ENCODE data around the gene CHCHD3.
A peak's percentile ranks its signal among the peaks of the same experiment; 100 is the strongest.

Gene CHCHD3

DNA sequence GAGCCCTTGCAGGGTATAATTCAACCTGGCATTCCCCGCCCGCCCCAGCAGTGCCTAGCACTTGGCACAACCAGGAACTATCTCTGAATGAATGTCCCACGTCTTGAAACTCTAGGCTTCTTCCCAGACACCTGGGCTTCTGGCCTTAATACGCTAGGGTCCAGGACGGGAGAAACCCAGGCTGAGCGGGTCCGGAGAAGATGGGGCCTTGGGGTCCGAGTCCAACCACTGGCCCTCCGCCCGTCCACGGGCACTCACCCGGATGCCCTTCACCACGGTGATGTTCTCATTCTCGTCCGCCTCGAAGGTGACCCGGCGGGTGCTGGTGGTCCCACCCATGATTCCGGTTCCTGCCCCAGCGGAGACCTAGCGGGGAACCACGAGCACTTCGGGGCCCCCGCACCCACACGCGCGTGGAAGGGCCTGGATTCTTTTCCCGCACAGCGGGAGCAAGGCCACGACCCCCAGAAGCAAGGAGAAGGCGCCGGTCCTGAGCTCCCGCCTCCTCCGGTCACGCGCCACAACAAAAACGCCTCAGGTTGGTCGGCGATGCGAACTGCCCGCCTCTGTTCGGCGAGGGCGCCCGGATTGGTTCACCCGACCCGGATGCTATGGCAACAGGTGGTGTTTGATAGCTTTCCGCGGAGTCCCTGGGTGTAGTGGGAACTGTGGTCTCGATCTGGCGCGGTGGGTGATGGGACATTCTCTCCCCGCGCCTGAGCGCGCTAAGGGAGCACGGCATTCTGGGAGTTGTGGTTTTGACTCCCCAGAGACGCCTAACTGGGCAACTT lies at the start of gene CHCHD3:
CHCHD3 (minus strand) TSS at position 492 of the 791 bp plus-strand sequence; CDS start at position 339, 153 bp downstream.
- ATAC-seq = peak; percentile 99
- DNase-seq = peak; percentile 90 to 97
- Mint-ChIP-seq H3K4me1 (peaks cover 28% of the 10 kb centered on the region), H3K4me3 (peak within 1 kb of the TSS; percentile 90 to 97), H3K27me3 (no peaks in the 10 kb centered on the region), H3K9me3 (no peaks in the 10 kb centered on the region), H3K27ac (peak within 1 kb of the TSS; percentile 95 to 97)

DNA sequence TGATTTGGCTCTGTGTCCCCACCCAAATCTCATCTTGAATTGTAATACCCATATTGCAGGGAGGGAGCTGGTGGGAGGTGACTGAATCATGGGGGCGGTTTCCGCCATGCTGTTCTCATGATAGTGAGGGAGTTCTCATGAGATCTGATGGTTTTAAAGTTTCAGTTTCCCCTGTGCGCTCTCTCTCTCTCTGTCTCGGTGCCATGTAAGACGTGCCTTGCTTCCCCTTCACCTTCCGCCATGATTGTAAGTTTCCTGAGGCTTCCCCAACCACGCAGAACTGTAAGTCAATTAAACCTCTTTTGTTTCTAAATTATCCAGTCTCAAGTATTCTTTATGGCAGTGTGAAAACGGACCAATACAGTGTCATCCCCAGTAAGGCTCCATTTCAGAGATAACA lies 48.3 kb upstream of the CHCHD3 start:
- peaks cover 13% of the 10 kb centered on the region for H3K27me3 Mint-ChIP-seq
- peaks cover 7 to 9% of the 10 kb centered on the region in 2 donors for H3K9me3 Mint-ChIP-seq
- H3K4me1 Mint-ChIP-seq = no peaks in the 10 kb centered on the region
- DNase-seq (no peak), ATAC-seq (no peak)
- H3K4me3 Mint-ChIP-seq = no peak overlapping the region
- no peak overlapping the region for H3K27ac Mint-ChIP-seq

DNA sequence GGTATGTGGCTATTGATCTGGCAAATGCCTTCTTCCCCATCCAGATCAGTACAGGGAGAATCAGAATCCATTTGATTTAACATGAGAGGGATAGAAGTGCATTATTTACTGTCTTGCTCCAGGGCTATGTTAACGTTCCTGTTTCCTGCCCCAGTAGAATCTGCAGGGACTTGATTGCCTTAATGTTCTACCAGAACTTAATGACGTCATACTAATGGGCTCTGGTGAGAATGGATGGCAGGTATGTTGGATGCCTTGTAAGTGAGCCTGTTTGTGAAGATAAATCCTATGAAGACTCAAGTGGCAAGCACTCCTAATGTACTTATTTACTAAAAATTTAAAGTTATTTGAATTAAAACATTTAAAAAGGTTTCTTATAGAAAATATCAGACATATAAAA lies 44.5 kb upstream of the CHCHD3 start:
- Mint-ChIP-seq H3K9me3 (peaks cover 7 to 9% of the 10 kb centered on the region in 2 donors), H3K4me1 (no peaks in the 10 kb centered on the region), H3K27me3 (peaks cover 9% of the 10 kb centered on the region), H3K4me3 (no peak overlapping the region), H3K27ac (no peak overlapping the region)
- ATAC-seq = no peak
- no peak for DNase-seq

DNA sequence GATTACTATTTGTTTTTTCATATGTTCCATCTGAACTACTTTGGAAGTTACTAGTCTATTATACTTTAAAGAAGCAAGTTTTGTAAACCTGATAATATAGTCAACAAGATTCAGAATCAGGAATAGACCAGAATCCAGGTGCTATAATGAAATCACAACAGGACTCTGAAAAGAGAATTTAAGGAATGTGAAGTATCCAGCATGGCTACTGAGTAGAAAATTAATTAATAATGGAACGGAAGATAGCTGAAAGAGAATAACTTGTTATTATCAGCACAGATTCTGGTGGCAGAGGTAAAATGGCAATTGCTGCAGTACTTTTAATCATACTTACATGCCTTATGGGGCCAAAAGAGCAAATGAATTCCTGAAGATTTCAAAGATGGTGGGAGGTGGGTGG lies 43.1 kb upstream of the CHCHD3 start:
- ATAC-seq = no peak
- H3K4me3 Mint-ChIP-seq = no peak overlapping the region
- peaks cover 9% of the 10 kb centered on the region for H3K27me3 Mint-ChIP-seq
- no peak for DNase-seq
- H3K9me3 Mint-ChIP-seq = peaks cover 0 to 1% of the 10 kb centered on the region in 2 donors
- no peak overlapping the region for H3K27ac Mint-ChIP-seq
- no peaks in the 10 kb centered on the region for H3K4me1 Mint-ChIP-seq

DNA sequence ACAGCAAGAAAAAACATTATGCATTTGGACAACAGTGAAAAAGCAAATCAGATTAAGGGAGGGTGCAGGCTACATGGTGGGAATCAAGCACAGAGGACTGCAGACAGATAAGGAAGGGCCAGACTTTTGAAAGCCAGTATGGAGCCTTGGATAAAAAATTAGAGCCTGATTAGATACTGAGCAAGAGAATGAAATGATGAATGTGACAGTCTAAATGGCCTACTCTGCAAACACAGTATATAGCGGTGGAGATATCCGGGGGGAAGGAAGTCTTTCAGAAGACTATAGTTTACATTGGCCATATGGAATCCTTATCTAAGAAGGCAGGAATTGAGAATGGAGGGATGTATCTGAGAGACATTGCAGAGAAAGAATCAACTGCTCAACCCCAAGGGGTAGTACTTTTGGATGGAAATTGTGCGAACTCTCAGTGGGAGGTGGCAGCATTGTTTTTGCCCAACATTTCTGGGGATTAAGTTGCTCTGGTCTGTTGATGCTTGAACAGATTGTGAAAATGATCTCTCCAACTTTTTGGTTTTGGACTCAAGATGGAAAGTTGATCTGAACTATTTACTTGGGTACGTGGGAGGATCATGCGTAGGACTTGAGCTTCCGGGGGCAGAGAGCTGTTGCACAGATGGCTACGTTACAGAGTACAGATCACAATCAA lies 39.4 kb upstream of the CHCHD3 start:
- DNase-seq (no peak), ATAC-seq (no peak)
- H3K27ac Mint-ChIP-seq = no peak overlapping the region
- no peaks in the 10 kb centered on the region for H3K9me3 Mint-ChIP-seq
- no peaks in the 10 kb centered on the region for H3K4me1 Mint-ChIP-seq
- no peak overlapping the region for H3K4me3 Mint-ChIP-seq
- peaks cover 15% of the 10 kb centered on the region for H3K27me3 Mint-ChIP-seq

DNA sequence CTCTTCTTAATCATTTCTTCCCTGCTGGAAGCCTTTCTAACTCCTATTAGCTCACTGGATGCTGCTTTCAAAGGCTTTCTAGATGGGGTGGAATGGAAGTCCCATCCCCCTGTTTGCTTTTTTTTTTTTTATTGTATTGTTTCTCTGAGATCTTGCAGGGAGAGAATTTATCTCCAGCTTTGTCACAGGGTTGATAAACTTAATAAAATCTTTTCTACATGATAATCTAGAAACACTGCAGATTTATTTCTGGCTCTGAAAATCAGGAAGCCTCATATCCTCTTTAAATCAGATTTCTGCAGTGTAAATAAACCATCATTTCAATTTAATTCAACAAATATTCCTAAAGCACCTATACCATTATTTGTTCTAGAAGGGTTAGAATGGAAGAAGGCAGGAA lies 37.2 kb upstream of the CHCHD3 start:
- no peak for DNase-seq
- H3K27me3 Mint-ChIP-seq = peaks cover 16% of the 10 kb centered on the region
- no peaks in the 10 kb centered on the region for H3K4me1 Mint-ChIP-seq
- ATAC-seq = no peak
- no peak overlapping the region for H3K27ac Mint-ChIP-seq
- no peaks in the 10 kb centered on the region for H3K9me3 Mint-ChIP-seq
- no peak overlapping the region for H3K4me3 Mint-ChIP-seq

DNA sequence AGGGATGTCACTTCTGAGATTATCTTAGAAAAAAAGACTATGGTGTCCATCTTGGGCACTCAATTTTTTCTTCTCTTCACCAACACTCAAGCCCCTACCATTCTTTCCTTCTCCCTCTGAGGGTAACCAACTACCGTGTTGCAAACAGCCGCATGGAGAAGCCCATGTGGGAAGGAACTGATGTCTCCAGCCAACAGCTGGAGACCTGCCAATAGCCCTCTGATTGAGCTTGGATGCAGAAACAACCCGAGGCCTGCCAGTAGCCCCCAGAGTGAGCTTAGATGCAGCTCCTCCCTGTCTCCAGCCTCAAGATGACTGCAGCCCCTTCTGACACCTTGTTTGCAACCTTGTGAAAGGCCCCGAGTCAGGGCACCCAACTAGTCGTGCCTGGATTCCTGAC lies 36.4 kb upstream of the CHCHD3 start:
- H3K9me3 Mint-ChIP-seq = peaks cover 0 to 1% of the 10 kb centered on the region in 2 donors
- no peak for DNase-seq
- no peak for ATAC-seq
- peaks cover 19% of the 10 kb centered on the region for H3K27me3 Mint-ChIP-seq
- H3K27ac Mint-ChIP-seq = no peak overlapping the region
- no peaks in the 10 kb centered on the region for H3K4me1 Mint-ChIP-seq
- H3K4me3 Mint-ChIP-seq = no peak overlapping the region

DNA sequence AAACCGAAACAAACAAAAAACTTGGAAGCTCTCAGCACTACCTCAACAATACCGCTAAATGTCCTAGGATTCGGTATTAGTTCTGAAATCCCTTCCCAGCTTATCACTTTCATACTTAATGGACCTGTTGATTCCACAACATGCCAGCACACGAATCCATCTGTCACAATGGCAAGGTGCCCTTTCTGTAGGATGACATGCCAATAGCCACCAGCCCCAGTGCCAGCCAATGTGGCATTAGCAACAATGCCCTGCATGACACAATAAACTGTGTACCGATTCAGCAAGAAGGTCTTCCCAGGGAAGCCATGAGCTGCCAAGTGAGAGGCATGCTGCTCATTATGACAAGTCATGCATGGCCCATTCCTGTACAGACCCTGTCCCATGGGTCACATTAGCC lies 35.6 kb upstream of the CHCHD3 start:
- no peak for ATAC-seq
- Mint-ChIP-seq H3K4me1 (no peaks in the 10 kb centered on the region), H3K9me3 (peaks cover 0 to 5% of the 10 kb centered on the region in 2 donors), H3K27ac (no peak overlapping the region), H3K27me3 (peaks cover 27% of the 10 kb centered on the region), H3K4me3 (no peak overlapping the region)
- no peak for DNase-seq

DNA sequence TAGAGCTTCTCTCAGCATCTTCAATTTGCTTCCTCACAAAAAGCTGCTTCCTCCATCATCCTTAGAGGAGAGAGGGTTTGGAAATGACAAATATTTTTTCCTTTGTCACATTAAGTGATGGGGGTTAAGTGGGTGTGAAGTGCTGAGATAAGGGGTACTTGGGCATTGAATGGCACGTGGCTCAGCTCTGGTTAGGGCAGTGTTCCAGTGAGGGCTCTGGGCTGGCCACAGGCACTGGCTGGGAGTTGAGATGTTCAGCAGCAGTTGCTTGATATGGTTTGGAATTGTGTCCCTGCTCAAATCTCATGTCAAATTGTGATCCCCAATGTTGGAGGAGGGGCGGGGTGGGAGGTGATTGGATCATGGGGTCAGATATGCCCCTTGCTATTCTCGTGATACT lies 33.7 kb upstream of the CHCHD3 start:
- peaks cover 0 to 5% of the 10 kb centered on the region in 2 donors for H3K9me3 Mint-ChIP-seq
- DNase-seq (no peak), ATAC-seq (no peak)
- no peak overlapping the region for H3K27ac Mint-ChIP-seq
- H3K27me3 Mint-ChIP-seq = peaks cover 40% of the 10 kb centered on the region
- H3K4me1 Mint-ChIP-seq = no peaks in the 10 kb centered on the region
- H3K4me3 Mint-ChIP-seq = no peak overlapping the region

DNA sequence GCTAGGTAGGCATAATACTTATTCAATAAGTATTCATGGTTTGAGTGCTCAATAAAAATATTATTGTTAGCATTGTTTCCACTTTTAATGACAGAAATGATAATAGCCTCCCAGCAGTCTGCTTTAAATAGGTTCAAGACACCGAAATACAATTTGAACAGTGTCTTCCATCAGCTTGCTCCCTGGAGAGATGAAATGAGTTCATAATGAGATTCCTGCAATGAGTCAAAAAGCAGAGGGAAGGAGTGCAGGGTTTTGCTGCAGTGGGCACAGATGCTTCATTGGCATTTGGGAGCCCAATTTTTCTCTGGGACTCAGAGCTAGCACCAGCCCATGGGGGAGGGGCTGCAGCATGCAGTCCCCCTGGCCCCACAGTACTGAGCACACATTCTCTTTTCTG lies 32.6 kb upstream of the CHCHD3 start:
- DNase-seq (no peak), ATAC-seq (no peak)
- Mint-ChIP-seq H3K4me1 (peaks cover 5% of the 10 kb centered on the region), H3K27ac (no peak overlapping the region), H3K4me3 (no peak overlapping the region), H3K9me3 (peaks cover 0 to 5% of the 10 kb centered on the region in 2 donors), H3K27me3 (peaks cover 46% of the 10 kb centered on the region)

DNA sequence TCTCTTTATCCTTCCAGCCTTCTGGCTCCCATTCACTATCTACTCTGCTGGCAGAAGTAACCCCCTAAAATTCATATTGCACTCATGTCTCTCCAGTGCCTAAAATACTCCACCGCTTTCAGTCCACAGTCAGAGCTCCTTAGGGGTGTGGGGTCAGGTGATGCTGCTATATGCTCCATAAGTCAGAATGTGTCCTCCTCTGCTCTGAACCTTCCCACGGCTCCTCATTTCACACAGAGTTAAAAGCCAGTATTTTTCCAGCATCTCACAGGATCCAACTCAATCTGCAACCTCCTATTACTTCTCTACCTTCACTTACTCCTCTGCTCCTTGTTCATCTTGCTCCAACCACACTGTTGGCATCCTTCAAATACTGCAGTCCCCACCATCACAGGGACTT lies 31.1 kb upstream of the CHCHD3 start:
- Mint-ChIP-seq H3K4me1 (peaks cover 7% of the 10 kb centered on the region), H3K27me3 (peaks cover 55% of the 10 kb centered on the region), H3K27ac (no peak overlapping the region), H3K4me3 (no peak overlapping the region), H3K9me3 (peaks cover 7 to 9% of the 10 kb centered on the region in 2 donors)
- ATAC-seq = no peak
- no peak for DNase-seq

DNA sequence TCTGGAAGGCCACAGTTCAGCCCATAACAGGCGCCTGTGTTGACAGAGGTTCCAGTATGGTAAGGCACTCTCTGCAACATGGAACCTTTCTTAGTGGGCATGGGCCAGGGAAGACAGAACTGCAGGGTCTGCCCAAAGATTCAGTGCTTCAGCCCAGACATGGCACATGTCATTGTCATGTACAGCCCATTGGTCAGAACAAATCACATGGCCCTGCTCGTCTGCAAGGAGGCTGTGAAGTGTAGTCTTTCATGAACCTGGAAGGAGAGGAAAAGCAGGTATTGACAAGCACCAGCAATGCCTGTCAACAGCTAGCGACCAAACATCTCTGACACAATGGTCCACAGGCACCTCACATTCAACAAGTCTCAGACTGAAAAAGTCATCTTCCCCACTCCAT lies 30.4 kb upstream of the CHCHD3 start:
- DNase-seq = no peak
- no peak for ATAC-seq
- peaks cover 61% of the 10 kb centered on the region for H3K27me3 Mint-ChIP-seq

DNA sequence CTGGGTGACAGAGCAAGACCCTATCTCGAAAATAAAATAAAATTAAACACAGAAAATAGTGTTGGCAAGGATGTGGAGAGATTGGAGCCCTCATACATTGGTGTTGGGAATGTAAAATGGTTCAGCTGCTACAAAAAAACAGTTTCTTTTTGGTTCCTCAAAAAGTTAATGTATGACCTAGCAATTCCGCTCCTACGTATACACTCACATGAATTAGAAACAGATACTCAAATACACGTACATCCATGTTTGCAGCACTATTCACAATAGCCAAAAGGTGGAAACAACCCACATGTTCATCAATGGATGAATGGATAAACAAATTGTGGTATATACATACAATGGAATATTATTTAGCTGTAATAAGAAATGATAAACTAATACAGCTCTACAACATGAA lies 28.4 kb upstream of the CHCHD3 start:
- ATAC-seq (no peak), DNase-seq (no peak)
- no peak overlapping the region for H3K4me3 Mint-ChIP-seq
- H3K4me1 Mint-ChIP-seq = peaks cover 7% of the 10 kb centered on the region
- peaks cover 8 to 9% of the 10 kb centered on the region in 2 donors for H3K9me3 Mint-ChIP-seq
- peaks cover 68% of the 10 kb centered on the region for H3K27me3 Mint-ChIP-seq
- H3K27ac Mint-ChIP-seq = no peak overlapping the region

More for the DNA sequence above, 30.4 kb upstream of the CHCHD3 start:
- Mint-ChIP-seq H3K4me3 (no peak overlapping the region), H3K9me3 (peaks cover 8 to 9% of the 10 kb centered on the region in 2 donors), H3K4me1 (peaks cover 7% of the 10 kb centered on the region), H3K27ac (no peak overlapping the region)

DNA sequence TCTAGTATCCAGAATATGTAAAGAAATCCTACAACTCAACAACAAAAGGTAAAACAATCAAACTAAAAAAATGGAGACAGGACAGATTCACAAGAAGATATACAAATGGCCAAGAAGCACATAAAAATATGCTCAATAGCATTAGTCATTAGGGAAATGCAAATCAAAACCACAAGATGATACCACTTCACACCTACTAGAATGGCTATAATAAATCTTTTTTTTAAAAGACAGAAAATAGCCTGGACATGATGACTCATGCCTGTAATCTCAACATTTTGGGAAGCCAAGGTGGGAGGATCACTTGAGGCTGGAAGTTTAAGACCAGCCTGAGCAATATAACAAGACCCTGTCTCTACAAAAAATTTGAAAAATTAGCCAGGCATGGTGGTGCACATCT lies 27.9 kb upstream of the CHCHD3 start:
- Mint-ChIP-seq H3K27me3 (peaks cover 66% of the 10 kb centered on the region), H3K27ac (no peak overlapping the region), H3K4me3 (no peak overlapping the region), H3K4me1 (peaks cover 7% of the 10 kb centered on the region), H3K9me3 (peaks cover 8 to 9% of the 10 kb centered on the region in 2 donors)
- DNase-seq (no peak), ATAC-seq (no peak)

DNA sequence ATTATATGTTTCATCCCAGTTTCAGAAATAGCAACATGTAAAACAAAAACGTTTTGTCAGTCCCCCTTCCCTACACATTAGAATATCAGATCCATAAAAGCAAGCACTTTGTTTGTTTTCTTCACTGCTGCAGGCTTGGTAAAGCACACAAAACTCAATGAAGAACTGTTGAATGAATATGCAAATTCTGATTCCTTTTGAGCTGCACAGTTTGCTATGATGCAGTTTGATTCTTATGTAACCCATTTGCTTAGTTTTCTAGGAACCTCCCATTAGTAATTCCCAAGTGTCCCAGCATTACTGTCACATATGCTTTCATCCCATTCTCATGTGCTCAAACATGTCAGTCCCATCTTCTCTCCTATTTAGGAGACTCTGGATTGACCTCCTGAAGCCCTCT lies 26.1 kb upstream of the CHCHD3 start:
- peaks cover 7% of the 10 kb centered on the region for H3K4me1 Mint-ChIP-seq
- no peak overlapping the region for H3K27ac Mint-ChIP-seq
- no peak for ATAC-seq
- no peak for DNase-seq
- H3K9me3 Mint-ChIP-seq = peaks cover 6 to 8% of the 10 kb centered on the region in 2 donors
- no peak overlapping the region for H3K4me3 Mint-ChIP-seq
- peaks cover 61% of the 10 kb centered on the region for H3K27me3 Mint-ChIP-seq

DNA sequence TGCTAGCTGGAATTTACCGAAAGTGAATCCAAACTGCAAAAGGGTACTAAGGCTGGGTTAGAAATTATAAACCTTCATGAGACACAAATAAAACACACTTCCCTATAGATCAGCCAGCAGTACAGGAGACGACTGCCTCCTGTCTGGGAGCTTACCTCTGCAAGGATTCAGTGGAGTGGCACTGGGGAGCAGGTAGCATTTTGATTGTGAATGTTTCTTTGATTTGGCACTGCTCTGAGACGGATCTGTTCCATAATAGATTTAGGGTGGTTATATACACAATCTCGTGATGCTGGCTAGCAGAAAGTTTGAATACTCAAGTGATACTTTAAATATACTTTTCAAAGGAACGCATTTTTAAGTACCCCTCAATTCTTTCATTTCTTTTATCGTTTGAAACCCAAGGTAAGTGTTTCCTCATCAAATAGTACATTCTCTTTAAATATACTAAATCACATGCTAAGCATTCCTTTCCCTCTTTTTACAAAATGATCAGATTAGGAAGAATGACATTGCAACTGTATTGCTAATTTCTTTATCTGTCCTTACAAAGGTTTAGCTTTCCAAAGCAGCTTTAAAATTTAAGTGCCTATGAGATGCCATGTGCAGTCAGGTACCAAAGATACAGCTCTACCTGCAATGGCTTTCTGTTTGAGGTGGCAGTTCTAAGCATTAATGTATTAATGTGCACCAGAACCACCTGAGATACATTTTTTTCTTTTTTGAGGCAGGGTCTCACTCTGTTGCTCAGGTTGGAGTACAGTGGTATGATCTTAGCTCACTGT lies 20.6 kb upstream of the CHCHD3 start:
- no peak for ATAC-seq

More for the DNA sequence above, 20.6 kb upstream of the CHCHD3 start:
- Mint-ChIP-seq H3K27ac (no peak overlapping the region), H3K4me1 (no peaks in the 10 kb centered on the region), H3K9me3 (no peaks in the 10 kb centered on the region), H3K27me3 (peaks cover 23% of the 10 kb centered on the region), H3K4me3 (no peak overlapping the region)
- no peak for DNase-seq

Data from stimulated activated naive CD8-positive, alpha-beta T cell treated with anti-CD3 and anti-CD28 coated beads, Interleukin-15, amount 100 ng/mL, for 72 hours (primary cell).